Retinal pigment epithelial cell (primary cell): Measurements from ENCODE around the gene TATDN2.

Experiments used
- DNase-seq: peaks from one replicate; pipeline ENCODE4 v3.0.0-alpha.2; 2010; ENCODE audit warnings: low read depth
- H3K4me3 ChIP-seq: 2 replicates; pipeline ENCODE4 v1.5.1; 2011; ENCODE audit warnings: mild to moderate bottlenecking, low read length, control low read depth, moderate library complexity
- TF ChIP-seq, protein P1 (sequence below): conservative IDR thresholded peaks from 2 replicates; pipeline ENCODE4 v1.5.1; 2011; ENCODE audit warnings: low read depth, low read length, control low read depth, inconsistent platforms

TATDN2 gene

GRCh38 chr3:10286596-10287295 lies 38.5 kb downstream of the TATDN2 start:
- TF ChIP-seq, protein P1, sequence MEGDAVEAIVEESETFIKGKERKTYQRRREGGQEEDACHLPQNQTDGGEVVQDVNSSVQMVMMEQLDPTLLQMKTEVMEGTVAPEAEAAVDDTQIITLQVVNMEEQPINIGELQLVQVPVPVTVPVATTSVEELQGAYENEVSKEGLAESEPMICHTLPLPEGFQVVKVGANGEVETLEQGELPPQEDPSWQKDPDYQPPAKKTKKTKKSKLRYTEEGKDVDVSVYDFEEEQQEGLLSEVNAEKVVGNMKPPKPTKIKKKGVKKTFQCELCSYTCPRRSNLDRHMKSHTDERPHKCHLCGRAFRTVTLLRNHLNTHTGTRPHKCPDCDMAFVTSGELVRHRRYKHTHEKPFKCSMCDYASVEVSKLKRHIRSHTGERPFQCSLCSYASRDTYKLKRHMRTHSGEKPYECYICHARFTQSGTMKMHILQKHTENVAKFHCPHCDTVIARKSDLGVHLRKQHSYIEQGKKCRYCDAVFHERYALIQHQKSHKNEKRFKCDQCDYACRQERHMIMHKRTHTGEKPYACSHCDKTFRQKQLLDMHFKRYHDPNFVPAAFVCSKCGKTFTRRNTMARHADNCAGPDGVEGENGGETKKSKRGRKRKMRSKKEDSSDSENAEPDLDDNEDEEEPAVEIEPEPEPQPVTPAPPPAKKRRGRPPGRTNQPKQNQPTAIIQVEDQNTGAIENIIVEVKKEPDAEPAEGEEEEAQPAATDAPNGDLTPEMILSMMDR, result peak; percentile 53
- H3K4me3 ChIP-seq, result no peak overlapping the region
- peak; percentile 26 for DNase-seq

- TF ChIP-seq, protein P1, result no peak
- no peak overlapping the region for H3K4me3 ChIP-seq
- no peak for DNase-seq
Observed at GRCh38 chr3:10287936-10288574, 39.8 kb downstream of the TATDN2 start.

DNA sequence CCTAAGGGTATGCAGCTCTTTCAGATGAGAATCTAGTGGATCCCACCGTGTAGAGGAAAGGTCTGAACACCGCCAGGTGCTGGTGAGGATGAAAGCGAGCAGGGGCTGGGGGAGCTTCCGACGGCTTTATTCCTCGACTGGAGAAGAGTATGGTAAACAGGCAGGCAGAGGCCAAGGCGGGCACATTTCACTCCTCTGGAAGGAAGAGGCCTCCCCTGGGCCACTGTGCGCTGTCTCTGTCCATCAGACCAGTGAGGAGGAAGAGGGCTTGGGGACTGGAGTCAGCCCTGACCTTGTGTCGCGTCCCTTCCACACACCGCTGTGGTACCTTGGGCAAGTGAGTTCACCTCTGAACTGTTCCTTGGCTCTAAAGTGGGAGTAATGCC lies 40.3 kb downstream of the TATDN2 start:
- TF ChIP-seq, protein P1, result no peak
- no peak for DNase-seq

DNA sequence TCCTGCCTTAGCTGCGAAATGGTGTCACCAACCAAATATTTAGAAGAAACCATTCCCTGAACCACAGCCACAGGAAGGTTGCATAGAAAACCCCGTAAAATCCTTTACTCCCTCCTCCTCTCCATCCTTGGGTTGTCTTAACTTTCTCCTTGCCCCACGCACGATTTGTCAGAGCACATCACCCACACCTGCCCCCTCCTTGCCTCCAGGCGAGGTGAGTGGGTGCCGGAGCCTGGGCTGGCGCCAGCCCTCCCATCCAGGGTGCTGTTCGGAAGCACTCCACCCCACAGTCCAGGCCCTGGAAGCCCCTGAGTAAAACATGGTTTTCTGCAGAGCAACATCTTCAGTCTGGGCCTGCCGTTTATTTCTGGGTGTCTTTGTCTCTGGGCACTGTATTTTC lies 40.8 kb downstream of the TATDN2 start:
- TF ChIP-seq, protein P1, result no peak
- no peak overlapping the region for H3K4me3 ChIP-seq
- no peak for DNase-seq

More for the DNA sequence above, 40.3 kb downstream of the TATDN2 start:
- no peak overlapping the region for H3K4me3 ChIP-seq

- TF ChIP-seq, protein P1, result no peak
- H3K4me3 ChIP-seq, result no peak overlapping the region
- no peak for DNase-seq
Observed at GRCh38 chr3:10289787-10290355, 41.6 kb downstream of the TATDN2 start.

GRCh38 chr3:10290481-10291176 lies 42.4 kb downstream of the TATDN2 start:
- no peak overlapping the region for H3K4me3 ChIP-seq
- TF ChIP-seq, protein P1, result no peak
- DNase-seq, result no peak
